ENCODE measurements around the gene MAPK14.

MAPK14 gene

DNA sequence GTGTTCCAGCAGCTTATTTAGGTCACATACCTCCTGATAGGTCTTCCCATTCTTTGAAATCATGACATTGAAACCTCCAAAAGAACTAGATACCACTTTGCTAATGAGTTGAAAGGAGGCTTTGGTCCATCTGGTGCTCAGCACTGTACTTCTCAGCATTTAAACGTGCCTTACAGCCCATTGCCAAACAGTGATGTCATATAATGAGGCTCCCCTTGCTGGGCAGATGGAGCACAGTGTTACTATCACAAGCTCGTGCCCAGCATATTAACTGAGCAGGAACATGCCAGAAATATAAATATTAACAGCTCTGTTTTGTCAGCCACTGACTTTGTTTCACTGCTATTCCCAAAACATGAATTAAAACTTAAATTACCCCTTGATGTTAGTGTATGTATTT lies 77.2 kb downstream of the MAPK14 start:
- peak; percentile 64 for DNase-seq

DNA sequence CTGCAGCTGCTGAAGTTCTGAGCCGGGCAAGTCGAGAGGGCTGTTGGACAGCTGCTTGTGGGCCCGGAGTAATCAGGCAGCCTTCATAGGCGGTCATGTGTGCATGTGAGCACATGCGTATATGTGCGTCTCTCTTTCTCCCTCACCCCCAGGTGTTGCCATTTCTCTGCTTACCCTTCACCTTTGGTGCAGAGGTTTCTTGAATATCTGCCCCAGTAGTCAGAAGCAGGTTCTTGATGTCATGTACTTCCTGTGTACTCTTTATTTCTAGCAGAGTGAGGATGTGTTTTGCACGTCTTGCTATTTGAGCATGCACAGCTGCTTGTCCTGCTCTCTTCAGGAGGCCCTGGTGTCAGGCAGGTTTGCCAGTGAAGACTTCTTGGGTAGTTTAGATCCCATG lies 81.5 kb downstream of the MAPK14 start:
- no peak for DNase-seq

DNA sequence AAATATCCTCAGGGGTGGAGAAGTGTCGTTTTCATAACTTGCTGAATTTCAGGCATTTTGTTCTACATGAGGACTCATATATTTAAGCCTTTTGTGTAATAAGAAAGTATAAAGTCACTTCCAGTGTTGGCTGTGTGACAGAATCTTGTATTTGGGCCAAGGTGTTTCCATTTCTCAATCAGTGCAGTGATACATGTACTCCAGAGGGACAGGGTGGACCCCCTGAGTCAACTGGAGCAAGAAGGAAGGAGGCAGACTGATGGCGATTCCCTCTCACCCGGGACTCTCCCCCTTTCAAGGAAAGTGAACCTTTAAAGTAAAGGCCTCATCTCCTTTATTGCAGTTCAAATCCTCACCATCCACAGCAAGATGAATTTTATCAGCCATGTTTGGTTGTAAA lies 82.4 kb downstream of the MAPK14 start:
- DNase-seq, result no peak

DNA sequence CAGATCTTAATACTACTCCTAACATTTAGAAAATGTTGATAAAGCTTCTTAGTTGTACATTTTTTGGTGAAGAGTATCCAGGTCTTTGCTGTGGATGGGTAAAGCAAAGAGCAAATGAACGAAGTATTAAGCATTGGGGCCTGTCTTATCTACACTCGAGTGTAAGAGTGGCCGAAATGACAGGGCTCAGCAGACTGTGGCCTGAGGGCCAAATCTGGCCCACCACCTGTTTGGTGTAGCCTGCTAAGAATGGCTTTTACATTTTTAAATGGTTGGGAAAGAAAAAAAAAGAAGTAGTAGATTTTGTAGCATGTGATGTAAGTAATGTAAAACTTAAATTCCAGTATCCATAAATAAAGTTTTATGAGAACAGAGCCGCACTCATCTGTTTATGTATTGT lies 83.3 kb downstream of the MAPK14 start:
- DNase-seq, result no peak

DNA sequence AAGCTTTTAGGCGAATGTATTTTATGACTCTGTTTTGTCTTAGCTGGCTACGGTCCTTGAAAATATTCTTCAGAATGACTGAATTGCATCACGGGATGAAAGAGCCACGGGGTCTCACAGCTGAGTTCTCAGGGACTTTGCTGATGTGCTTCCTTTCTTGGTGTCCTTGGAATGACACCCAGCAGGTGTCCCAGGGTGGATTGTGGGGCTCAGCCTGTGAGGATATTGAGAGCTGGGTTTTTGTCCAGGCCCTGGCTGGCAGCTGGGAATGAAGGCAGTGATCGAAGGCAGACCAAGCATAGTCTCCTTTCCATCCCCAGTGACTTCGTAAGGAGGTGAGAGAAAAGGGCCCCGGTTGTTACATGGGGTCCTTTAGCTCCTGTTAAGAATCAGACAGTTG lies 83.9 kb downstream of the MAPK14 start:
- no peak for DNase-seq

DNA sequence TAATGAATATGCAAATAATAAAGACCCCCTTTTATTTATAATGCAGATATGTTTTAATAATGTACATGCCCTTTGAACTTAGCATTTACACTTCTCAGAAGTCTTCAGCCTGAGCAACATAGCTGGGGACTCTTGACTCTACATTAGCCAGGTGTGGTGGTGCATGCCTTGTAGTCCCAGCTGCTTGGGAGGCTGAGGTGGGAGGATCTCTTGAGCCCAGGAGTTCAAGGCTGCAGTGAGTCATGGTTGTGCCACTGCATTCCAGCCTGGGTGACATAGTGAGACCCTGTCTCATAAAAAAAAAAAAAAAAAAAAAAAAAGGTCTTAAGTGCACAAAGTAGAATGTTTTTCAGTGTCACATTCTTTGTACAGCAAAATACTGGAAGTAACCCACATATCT lies 85.4 kb downstream of the MAPK14 start:
- no peak for DNase-seq

DNA sequence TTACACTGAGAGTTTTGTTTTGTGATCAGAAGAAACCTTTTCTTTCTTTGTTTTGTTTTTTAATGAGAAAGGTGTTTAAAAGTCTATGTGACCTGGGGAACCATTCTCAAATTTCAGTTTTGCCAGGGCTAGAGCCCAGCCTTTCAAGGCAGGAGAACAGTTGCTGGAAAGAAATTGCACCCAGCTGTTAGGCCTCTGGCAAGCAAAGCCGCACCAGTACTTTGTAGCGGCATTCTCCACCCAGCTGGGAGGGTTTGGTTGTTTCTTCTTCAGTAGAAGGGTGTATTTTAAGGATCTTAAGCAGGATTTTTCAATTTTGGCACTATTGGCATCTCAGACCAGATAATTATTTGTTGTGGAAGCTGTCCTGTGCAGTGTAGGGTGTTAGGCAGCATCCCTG lies 86.1 kb downstream of the MAPK14 start:
- DNase-seq, result no peak

DNA sequence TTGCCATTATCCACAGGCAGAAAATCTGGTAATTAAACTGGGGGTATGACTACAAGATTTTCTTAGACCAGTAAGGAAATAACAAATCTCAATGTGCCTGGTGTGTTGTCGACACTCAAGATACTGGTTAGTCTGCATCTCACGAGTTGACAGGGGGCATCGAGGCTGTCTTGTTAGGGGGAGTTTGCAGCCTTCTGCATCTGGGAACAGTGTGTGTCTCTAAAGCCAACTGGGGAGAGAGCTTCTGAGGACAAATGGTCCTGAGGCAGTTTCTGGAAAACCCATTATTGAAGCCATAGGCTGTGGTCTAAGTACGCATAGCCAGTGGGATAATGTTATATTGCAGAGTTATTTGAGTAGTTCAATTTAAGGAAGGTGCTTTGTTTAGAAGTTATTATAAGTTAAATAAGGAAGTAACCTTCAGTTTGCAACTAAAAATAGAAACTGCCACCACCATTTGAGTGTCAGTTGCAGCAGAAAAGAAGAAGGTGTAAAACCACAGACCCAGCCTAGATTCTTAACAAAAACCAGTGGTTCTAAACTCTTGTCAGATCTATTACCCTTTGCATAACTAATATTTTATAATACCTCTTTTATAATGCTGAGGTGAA lies 87.3 kb downstream of the MAPK14 start:
- no peak for DNase-seq

DNA sequence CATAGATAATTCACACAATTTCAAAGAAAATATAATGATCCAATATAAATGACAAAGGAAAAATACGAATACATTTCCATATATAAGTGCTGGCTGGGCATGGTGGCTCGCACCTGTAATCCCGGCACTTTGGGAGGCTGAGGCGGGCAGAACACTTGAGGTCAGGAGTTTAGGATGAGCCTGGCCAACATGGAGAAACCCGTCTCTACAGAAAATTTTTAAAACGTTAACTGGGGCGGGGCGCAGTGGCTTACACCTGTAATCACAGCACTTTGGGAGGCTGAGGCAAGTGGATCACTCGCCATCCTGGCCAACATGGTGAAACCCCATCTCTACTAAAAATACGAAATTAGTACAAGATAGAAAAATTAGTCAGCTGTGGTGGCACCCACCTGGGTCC lies 87.8 kb downstream of the MAPK14 start:
- DNase-seq, result no peak

DNA sequence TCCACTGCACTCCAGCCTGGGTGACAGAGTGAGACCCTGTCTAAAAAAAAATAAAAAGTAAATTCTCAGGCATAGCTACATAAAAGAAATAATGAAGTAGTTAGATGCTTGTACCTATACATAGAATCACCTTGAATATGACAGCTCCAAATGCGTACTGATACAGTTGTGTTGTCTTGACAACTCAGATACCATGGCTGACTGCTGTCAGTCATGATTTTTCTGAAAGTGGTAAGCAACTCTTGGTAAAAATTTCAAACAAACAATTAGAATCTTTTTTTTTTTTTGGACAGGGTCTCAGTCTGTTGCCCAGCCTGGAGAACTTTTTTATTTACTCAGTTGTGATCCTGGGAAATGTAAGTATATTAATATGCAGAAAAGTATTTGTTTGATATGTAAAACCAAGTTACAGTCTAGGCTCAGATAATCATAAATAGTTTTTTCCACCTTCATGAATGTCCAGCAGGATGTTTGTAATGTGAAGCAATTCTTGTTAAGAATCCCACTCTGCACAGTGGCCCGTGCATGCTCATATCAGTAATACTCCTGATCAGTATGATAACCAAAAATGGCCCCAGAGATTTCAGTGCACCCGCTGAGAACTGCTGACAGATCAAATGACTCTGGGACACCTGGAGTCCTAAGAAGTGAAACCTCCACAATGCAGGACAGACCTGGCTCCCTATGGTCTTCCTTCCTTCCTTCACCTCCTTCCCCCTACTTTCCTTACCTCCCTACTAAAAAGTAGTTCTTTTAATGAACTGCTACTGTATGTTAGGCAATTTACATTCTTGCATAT lies 88.7 kb downstream of the MAPK14 start:
- no peak for DNase-seq

DNA sequence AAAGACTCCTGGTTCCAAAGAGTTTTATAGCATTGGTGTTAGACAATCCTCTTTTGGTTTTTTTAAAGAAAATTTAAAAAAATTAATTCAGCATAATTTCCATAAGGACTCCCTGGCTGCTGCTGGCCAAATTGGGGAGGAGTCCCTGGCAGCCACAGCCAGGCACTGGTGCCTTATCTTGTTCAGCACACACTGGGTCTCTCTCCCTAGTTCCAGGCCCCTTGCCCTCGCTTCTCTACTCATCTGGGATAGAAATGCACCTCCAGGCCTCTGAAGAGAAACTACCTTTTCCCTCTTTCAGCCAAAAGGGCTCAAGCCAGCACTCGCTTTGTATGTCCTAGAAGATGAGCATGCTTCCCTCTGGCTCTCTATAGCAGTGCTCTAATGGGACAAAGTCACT lies 89.3 kb downstream of the MAPK14 start:
- no peak for DNase-seq

DNA sequence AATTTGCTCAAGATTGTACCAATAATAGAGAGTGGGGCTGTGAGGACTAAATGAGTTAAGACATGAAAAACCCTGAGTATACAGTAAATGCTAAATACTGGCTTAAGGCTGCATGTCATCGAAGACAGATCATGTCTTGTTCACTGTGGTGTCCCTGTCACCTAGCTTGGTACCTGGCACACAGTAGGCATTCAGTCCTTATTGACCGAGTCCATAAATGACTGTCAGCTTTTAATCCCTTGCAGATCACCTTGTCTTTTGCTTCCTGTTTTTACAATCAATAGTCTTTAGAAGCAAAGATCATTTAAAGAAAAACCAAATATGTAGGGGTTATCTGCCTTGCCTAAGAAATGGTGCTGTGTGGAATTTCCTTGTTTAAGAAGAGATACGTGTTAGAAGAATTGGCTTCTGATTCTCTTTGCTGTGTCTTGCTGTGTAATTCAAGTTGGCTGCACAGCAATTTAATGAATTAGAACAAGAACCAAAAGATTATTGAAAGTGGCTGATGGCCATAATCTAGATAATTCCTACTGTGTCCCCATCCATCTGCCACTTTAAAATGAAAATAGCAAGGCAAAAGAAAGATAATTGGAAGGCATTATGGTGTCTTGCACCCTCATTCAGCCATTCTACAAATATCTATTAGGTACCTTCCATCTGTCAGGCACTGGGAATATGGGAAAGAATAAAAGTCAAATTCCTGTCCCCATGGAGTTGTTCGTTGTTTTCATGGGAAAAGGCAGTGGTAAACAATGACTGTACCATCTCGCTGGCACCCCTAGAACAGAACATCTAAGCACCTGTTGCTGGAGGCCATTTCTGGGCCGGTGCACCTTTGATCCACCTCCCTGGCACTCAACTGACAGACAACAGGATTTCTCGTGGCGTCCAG lies 90.3 kb downstream of the MAPK14 start:
- DNase-seq, result peak; percentile 22

DNA sequence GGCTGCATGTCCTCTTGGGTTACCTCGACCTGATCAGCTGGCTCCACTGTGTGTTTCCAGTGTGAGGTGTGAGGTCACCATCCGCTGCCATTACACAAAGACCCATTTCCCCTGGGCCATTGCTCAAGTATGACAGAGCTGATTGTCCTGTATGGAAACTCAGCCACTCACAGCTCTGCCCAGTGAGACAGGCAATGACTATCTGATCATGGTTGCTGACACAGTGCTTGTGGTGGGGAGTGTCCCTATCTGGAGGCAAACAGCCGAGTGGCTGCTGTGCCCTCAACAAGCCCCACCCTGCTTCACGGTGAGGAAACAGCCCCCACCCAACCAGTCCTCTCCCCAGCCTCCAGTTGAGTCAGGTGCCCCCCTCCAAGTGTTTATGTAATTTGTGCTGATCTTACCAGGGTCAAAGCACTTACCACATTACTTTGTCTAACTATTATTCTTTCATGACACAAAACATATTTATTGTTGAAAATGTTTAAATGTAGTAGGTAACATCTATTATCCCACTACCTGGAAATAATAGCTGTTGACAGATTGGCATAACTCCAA lies 91.0 kb downstream of the MAPK14 start:
- no peak for DNase-seq

DNA sequence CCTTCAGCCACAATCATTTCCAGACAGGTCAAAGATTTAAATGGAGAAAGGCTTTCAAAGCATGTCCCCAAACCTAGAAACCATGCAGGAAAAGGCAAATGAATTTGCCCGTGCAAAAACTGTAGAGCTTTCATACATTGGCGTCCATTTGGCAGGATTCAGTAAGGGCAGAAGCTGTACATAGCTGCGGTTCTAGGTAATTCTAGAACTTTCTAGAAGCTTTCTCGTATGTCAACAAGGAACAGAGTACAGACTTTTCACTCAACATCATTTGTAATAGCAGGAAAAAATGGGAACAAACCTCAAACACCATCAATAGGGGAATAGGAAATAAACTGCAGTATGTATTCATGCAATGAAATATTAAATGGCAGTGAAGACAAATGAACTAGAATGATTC lies 91.6 kb downstream of the MAPK14 start:
- DNase-seq, result no peak

DNA sequence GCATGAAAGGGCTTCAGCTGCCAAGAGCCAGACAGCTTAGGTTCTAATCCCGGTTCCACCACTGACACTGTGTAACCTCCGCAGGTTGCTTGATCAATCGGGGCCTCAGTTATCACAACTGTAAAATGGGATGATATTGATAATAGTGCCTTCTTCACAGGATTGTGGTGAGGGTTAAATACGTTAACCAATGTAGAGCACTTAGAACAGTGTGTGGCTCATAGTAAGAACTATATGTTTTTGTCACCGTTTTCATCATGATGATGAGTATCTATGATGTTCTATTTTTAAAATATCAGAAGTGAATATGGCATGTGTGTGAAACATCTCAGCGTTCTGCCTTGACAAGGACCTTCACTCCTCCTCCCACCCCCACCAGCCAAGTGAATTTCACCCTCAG lies 92.4 kb downstream of the MAPK14 start:
- DNase-seq, result no peak

DNA sequence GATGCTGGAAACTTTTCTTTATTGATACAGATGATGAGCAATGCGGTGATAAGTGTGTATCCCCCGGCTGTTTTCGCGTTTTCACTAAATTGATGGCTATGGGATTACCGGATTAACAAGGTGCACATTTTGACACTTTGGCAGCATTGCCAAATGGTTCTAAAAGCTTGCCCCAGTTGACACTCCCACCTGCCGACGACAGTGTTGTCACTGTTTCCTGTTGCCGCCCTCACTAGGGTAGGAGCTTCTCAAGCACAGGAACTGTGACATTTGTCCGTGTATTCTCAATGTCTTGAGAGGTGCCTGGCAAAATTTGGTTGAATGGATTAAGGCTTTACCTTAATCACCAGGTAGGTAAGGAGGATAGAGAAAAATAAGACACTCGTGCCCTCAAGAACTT lies 92.9 kb downstream of the MAPK14 start:
- DNase-seq, result no peak

DNA sequence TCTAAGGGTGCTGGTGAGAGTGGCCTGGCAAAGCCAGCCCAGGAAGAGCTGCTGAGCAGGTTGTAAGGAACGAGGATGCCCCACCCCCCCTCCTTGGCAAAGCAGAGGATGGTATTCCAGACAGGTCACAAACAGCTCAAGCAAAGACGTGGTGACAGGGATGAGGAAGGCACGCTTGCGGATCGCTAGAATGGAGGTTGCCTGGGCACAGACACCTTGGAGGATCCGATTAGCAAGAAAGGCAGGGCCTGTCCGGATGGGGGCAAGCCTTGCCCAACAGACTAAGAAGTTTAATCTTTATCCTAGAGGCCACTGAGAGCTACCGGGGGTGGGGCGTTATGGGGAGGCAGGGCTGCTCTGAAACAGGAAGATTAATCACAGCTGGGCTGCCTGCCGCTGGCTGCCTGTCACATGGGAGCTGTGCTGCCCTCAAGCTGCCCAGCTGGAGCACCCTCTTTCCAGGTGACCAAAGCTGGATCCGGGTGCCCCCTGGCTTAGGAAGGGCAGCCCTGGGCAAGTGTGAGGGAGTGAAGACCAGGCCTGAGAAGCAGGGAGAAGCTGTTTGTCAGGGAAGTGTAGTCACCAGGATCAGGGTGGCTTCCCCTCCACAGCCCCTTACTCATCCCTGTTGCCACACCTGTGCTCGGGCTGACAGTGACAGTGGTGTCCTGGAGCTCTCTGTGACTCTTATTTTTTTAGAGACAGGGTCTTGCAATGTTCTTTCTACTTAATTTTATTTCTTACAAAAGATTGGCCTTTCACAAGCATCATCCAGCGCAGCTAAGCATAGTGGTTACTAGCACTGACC lies 93.6 kb downstream of the MAPK14 start:
- DNase-seq, result no peak

DNA sequence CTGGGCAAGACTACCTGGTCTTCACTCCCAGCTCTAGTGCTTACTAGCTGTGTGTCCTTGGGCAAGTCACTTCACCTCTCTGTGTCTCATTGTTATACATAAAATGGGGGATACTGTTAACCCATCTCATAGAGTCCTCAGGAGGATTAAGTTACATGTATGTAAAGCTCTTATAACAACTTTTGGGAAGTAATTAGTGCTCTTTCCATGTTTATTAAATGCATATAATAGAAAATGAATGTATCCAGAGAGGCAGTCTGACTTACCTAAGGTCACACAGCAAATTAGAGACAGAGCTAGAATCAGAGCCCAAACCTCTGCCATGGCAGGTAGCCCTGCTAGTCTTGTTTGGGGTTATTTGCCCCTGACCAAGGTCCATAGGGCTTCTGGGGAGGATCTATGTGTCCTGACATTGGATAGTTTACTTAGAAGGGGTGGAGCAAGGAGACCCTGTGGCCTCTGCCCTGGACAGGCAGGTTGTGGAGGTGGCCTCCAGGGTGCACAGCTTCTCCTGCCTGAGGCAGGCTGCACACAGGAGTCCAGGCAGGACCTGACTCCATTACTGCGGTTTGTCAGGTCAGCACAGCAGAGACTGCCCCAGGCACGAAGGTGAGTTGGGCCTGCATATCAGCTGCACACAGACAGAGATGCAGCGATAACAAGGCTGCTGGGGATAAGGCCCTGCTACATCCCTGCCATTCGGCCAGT lies 94.3 kb downstream of the MAPK14 start:
- no peak for DNase-seq

DNA sequence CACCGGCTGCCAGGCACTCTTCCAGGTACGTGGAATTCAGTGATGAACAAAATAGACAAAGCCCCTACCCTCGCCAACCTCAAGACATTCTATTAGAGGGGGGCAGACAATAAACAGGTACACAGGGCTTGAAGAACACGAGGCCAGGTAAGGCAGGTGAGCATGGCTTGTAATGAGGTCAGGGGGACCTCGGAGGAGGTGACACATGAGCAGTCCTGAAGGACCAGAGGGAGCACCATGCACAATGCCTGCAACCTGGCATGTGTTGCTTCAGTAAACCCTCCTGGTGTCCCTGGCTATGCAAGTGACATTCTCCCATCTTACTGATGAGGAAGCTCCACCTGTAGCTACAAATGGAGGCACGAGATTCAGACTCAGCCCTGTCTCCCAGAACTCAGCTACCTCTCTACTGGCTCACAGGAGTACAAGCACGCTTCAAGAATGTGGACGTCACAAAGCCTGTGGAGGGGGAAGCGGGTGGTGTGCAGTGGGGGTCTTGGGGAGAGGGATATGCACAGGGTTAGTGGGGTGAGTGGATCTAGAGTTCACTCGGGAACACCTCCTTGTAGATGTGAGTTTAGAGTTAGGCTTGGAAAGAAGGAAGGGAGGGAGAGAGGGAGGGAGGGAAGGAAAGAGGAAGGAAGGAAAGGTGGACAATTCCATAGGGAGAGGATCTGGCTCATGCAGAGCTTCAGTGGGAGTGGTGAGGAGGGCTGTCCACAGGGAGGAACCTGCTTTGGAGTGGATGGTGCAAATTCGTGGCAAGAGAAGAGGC lies 95.1 kb downstream of the MAPK14 start:
- no peak for DNase-seq

DNA sequence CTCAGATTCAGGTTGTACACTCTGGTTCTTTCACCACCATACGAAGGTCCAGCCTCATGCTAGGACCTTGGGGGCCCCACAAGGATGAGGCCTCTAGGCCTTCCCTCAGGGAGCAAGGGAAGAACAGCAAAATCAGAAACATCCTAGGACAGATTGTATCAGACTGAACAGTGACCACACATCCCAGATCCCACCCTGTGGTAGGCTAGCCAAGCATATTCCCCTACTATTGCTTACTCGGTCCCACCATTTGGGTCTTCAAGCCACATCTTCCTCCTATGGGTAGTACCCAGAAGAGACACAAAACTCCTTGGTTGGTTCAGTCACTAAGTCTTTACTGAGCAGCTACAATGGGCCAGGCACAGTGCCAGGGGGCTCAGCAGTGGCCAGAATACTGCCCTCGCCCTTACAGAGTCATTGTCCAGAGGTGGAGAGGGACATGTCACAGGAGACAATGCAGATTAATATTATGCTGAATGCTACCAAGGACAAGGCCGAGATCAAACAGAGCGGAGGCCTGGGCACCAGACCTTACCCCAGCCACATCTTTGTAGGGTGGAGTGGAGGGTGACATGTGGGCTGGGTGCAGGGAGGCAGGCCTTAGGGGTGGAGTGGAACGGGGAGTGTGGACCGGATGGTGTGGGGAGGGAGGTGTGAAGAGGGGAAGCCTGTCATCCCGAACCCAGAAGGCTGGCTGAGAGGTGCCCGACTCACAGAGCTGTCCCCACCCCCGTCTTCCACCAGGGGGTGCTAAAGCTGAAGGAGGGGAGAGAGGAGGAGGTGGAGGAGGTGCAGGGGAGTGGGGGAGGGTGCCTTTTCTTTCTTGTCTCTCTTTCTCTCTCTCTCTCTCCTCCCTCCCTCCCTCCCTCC lies 95.9 kb downstream of the MAPK14 start:
- no peak for DNase-seq
